RWPE2 (cell line): ENCODE data around the gene CNTN4.
"Not testable (repeated sequence)": the region's sequence is repeated elsewhere in the genome, so short reads cannot be mapped to it uniquely, and the experiment has no call there.

Experiments
- ATAC-seq: fragments of 200-7000 bp; cut with Tn5 transposase; 3 replicates; pipeline ENCODE4 v1.9.1; 2021; ENCODE audit warnings: low read depth
- DNase-seq: peaks from one replicate; pipeline ENCODE4 v3.0.0-alpha.2; 2020; ENCODE audit warnings: low spot score
- H3K27ac ChIP-seq: fragments of 450-650 bp; 2 replicates; pipeline ENCODE4 v1.5.1; 2017; ENCODE audit warnings: mild to moderate bottlenecking; ENCODE audit not compliant: poor library complexity, severe bottlenecking
- H3K27me3 ChIP-seq: fragments of 250-450 bp; sonication (Bioruptor Pico); 2 replicates; pipeline ENCODE4 v1.5.1; 2021; ENCODE audit warnings: mild to moderate bottlenecking, moderate library complexity; ENCODE audit not compliant: insufficient read depth, poor library complexity, severe bottlenecking
- H3K36me3 ChIP-seq: fragments of 250-450 bp; sonication (Bioruptor Pico); 2 replicates; pipeline ENCODE4 v1.5.1; 2020; ENCODE audit warnings: low read depth, mild to moderate bottlenecking, moderate library complexity
- H3K4me1 ChIP-seq: fragments of 250-450 bp; sonication (Bioruptor Pico); 2 replicates; pipeline ENCODE4 v1.5.1; 2021; ENCODE audit warnings: mild to moderate bottlenecking, moderate library complexity; ENCODE audit not compliant: insufficient read depth, poor library complexity, severe bottlenecking
- H3K4me3 ChIP-seq: fragments of 250-450 bp; sonication (Bioruptor Pico); 2 replicates; pipeline ENCODE4 v1.5.1; 2021; ENCODE audit warnings: mild to moderate bottlenecking, moderate library complexity; ENCODE audit not compliant: severe bottlenecking
- H3K9me3 ChIP-seq: fragments of 250-450 bp; sonication (Bioruptor Pico); 2 replicates; pipeline ENCODE4 v1.5.1; 2021; ENCODE audit warnings: mild to moderate bottlenecking, moderate library complexity; ENCODE audit not compliant: severe bottlenecking
- CTCF ChIP-seq: fragments of 450-650 bp; IDR thresholded peaks from one replicate; pipeline ENCODE4 v1.5.1; 2017; ENCODE audit warnings: mild to moderate bottlenecking, moderate library complexity; ENCODE audit not compliant: poor library complexity, severe bottlenecking

Gene CNTN4

GRCh38 chr3:2915826-2916225 lies 817.2 kb downstream of the CNTN4 start:
- peaks cover 3% of the 10 kb centered on the region for H3K9me3 ChIP-seq
- ATAC-seq = no peak
- DNase-seq = no peak

GRCh38 chr3:2916640-2917039 lies 818.0 kb downstream of the CNTN4 start:
- not testable (repeated sequence) for H3K36me3 ChIP-seq, H3K27ac ChIP-seq, DNase-seq, H3K4me1 ChIP-seq, ATAC-seq, H3K4me3 ChIP-seq, H3K27me3 ChIP-seq, H3K9me3 ChIP-seq

More at GRCh38 chr3:2915826-2916225, 817.2 kb downstream of the CNTN4 start:
- H3K4me1 ChIP-seq = no peaks in the 10 kb centered on the region
- TF ChIP-seq CTCF = no peak
- no peak overlapping the region for H3K4me3 ChIP-seq
- H3K27ac ChIP-seq = no peak overlapping the region
- H3K36me3 ChIP-seq = no peaks in the 10 kb centered on the region
- H3K27me3 ChIP-seq = no peaks in the 10 kb centered on the region

GRCh38 chr3:2920103-2920502 lies 821.4 kb downstream of the CNTN4 start:
- Histone ChIP-seq H3K27me3 (no peaks in the 10 kb centered on the region), H3K4me3 (no peak overlapping the region), H3K36me3 (no peaks in the 10 kb centered on the region), H3K4me1 (no peaks in the 10 kb centered on the region), H3K27ac (no peak overlapping the region), H3K9me3 (no peaks in the 10 kb centered on the region)
- no peak for TF ChIP-seq CTCF
- DNase-seq (no peak), ATAC-seq (no peak)

- TF ChIP-seq CTCF = no peak
- ATAC-seq (no peak), DNase-seq (no peak)
- no peaks in the 10 kb centered on the region for H3K4me1 ChIP-seq
- H3K27me3 ChIP-seq = no peaks in the 10 kb centered on the region
- H3K27ac ChIP-seq = no peak overlapping the region
- H3K9me3 ChIP-seq = no peaks in the 10 kb centered on the region
- no peaks in the 10 kb centered on the region for H3K36me3 ChIP-seq
- H3K4me3 ChIP-seq = no peak overlapping the region
Measured at GRCh38 chr3:2921452-2921851, 822.8 kb downstream of the CNTN4 start.

- Histone ChIP-seq H3K4me3 (no peak overlapping the region), H3K9me3 (no peaks in the 10 kb centered on the region), H3K27ac (no peak overlapping the region), H3K36me3 (no peaks in the 10 kb centered on the region), H3K27me3 (no peaks in the 10 kb centered on the region), H3K4me1 (no peaks in the 10 kb centered on the region)
- DNase-seq (no peak), ATAC-seq (no peak)
- TF ChIP-seq CTCF = peak; percentile 41
Measured at GRCh38 chr3:2921903-2922302, 823.2 kb downstream of the CNTN4 start.

- Histone ChIP-seq H3K4me1 (no peaks in the 10 kb centered on the region), H3K27ac (no peak overlapping the region), H3K36me3 (no peaks in the 10 kb centered on the region), H3K9me3 (no peaks in the 10 kb centered on the region), H3K4me3 (no peak overlapping the region), H3K27me3 (no peaks in the 10 kb centered on the region)
- DNase-seq (no peak), ATAC-seq (no peak)
- TF ChIP-seq CTCF = no peak
Measured at GRCh38 chr3:2923390-2923789, 824.7 kb downstream of the CNTN4 start.
